Astrocyte (in vitro differentiated cells and primary cell): ENCODE data around the gene TM9SF3. TPM values are rescaled to one million over a fixed set of nuclear protein-coding genes. Genes with fewer than 3 reads are reported as not detected.
A peak's percentile ranks its signal among the peaks of the same experiment; 100 is the strongest.

Experiments
- DNase-seq: peaks from one replicate; pipeline ENCODE4 v3.0.0-alpha.2; 2010; ENCODE audit warnings: low read depth
- FAIRE-seq: peaks from 2 replicates; lab custom pipeline; 2011; peaks lifted over from hg19 to GRCh38; lab: Jason Lieb, UNC
- H2AFZ ChIP-seq: 2 replicates; pipeline ENCODE4 v1.6.0; 2012; ENCODE audit warnings: low read depth, low read length, inconsistent platforms
- H3K27ac ChIP-seq: 2 replicates; pipeline ENCODE4 v1.5.1; 2011; ENCODE audit warnings: low read depth, low read length, inconsistent platforms
- H3K27me3 ChIP-seq: 2 replicates; pipeline ENCODE4 v1.6.0; 2011; ENCODE audit warnings: low read length, inconsistent platforms; ENCODE audit not compliant: insufficient read depth
- H3K36me3 ChIP-seq: 2 replicates; pipeline ENCODE4 v1.5.1; 2011; ENCODE audit warnings: low read length, inconsistent platforms; ENCODE audit not compliant: insufficient read depth
- H3K4me1 ChIP-seq: 2 replicates; pipeline ENCODE4 v1.5.1; 2011; ENCODE audit warnings: low read length, inconsistent platforms; ENCODE audit not compliant: insufficient read depth
- H3K4me2 ChIP-seq: 2 replicates; pipeline ENCODE4 v1.6.0; 2012; ENCODE audit warnings: low read length, inconsistent platforms
- H3K4me3 ChIP-seq: 2 replicates; pipeline ENCODE4 v1.5.1; 2011; ENCODE audit warnings: low read depth, mild to moderate bottlenecking, low read length, inconsistent platforms; ENCODE audit not compliant: insufficient read depth
- H3K79me2 ChIP-seq: 2 replicates; pipeline ENCODE4 v1.6.0; 2012; ENCODE audit warnings: mild to moderate bottlenecking, low read length, inconsistent platforms; ENCODE audit not compliant: insufficient read depth
- H3K9ac ChIP-seq: 2 replicates; pipeline ENCODE4 v1.6.0; 2012; ENCODE audit warnings: mild to moderate bottlenecking, low read length, inconsistent platforms
- H3K9me3 ChIP-seq: 2 replicates; pipeline ENCODE4 v1.5.1; 2012; ENCODE audit warnings: low read depth, mild to moderate bottlenecking, low read length, inconsistent platforms; ENCODE audit not compliant: insufficient read depth
- H4K20me1 ChIP-seq: 2 replicates; pipeline ENCODE4 v1.6.0; 2012; ENCODE audit warnings: low read length, inconsistent platforms; ENCODE audit not compliant: insufficient read depth
- H3K27ac Mint-ChIP-seq: one replicate; pipeline ENCODE4 v1.8.0; 2021; ENCODE audit warnings: mild to moderate bottlenecking, mixed read lengths; ENCODE audit not compliant: unreplicated experiment
- H3K27me3 Mint-ChIP-seq: one replicate; pipeline ENCODE4 v1.8.0; 2021; ENCODE audit warnings: low read depth, mixed read lengths; ENCODE audit not compliant: unreplicated experiment
- H3K36me3 Mint-ChIP-seq: one replicate; pipeline ENCODE4 v1.8.0; 2021; ENCODE audit warnings: low read depth, mixed read lengths; ENCODE audit not compliant: unreplicated experiment
- H3K4me1 Mint-ChIP-seq: one replicate; pipeline ENCODE4 v1.8.0; 2021; ENCODE audit warnings: low read depth, mixed read lengths; ENCODE audit not compliant: unreplicated experiment
- H3K4me3 Mint-ChIP-seq: one replicate; pipeline ENCODE4 v1.8.0; 2021; ENCODE audit warnings: mild to moderate bottlenecking, moderate library complexity, mixed read lengths; ENCODE audit not compliant: unreplicated experiment
- H3K9me3 Mint-ChIP-seq: one replicate; pipeline ENCODE4 v1.8.0; 2021; ENCODE audit warnings: mild to moderate bottlenecking, mixed read lengths; ENCODE audit not compliant: unreplicated experiment
- EZH2 ChIP-seq: IDR thresholded peaks from 2 replicates; pipeline ENCODE4 v1.6.1; 2012; ENCODE audit warnings: mild to moderate bottlenecking, low read length, inconsistent platforms; ENCODE audit not compliant: insufficient read depth
- total RNA-seq: library from RNA; stranded (reverse); gene quantifications from 2 replicates; pipeline ENCODE4 v1.2.1, GENCODE V29; 2021
- TF ChIP-seq, protein P1 (sequence below): IDR thresholded peaks from 2 replicates; pipeline ENCODE4 v1.5.1; 2011; ENCODE audit warnings: low read depth, mild to moderate bottlenecking, inconsistent platforms, low read length, moderate library complexity; ENCODE audit not compliant: insufficient read depth

Gene TM9SF3
- total RNA-seq, 1 donor from 2014 or later: 200 TPM

DNA sequence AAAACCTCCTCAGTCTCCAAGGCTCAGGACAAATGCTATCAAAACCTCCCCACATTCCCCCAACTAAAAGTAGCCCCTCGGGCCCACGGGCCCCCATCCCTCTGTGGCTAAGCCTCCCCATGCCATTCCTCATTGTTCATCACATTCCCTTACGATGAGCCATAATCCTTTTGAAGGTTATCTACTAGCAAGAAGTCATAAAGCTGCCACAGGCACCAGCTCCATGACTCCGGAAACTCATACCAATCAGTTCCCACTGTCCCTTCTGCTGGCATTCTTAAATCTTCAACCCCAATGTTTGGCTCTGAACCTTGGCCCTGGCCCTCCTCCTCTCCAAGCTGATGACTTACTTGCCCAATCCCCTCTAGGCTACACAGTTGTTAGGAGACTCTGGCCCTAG is 19.4 kb upstream of the TM9SF3 start:
- Histone ChIP-seq H3K27ac (no peak overlapping the region), H3K9me3 (no peaks in the 10 kb centered on the region), H3K36me3 (no peaks in the 10 kb centered on the region), H3K4me2 (peak overlapping the region; percentile 62), H2AFZ (no peak overlapping the region), H3K4me1 (peaks cover 11% of the 10 kb centered on the region), H3K79me2 (no peaks in the 10 kb centered on the region), H3K4me3 (peak overlapping the region; percentile 11), H3K9ac (no peak overlapping the region), H4K20me1 (no peaks in the 10 kb centered on the region), H3K27me3 (no peaks in the 10 kb centered on the region)
- peak; percentile 77 for FAIRE-seq
- TF ChIP-seq, protein P1, sequence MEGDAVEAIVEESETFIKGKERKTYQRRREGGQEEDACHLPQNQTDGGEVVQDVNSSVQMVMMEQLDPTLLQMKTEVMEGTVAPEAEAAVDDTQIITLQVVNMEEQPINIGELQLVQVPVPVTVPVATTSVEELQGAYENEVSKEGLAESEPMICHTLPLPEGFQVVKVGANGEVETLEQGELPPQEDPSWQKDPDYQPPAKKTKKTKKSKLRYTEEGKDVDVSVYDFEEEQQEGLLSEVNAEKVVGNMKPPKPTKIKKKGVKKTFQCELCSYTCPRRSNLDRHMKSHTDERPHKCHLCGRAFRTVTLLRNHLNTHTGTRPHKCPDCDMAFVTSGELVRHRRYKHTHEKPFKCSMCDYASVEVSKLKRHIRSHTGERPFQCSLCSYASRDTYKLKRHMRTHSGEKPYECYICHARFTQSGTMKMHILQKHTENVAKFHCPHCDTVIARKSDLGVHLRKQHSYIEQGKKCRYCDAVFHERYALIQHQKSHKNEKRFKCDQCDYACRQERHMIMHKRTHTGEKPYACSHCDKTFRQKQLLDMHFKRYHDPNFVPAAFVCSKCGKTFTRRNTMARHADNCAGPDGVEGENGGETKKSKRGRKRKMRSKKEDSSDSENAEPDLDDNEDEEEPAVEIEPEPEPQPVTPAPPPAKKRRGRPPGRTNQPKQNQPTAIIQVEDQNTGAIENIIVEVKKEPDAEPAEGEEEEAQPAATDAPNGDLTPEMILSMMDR: no peak
- no peak for TF ChIP-seq EZH2
- Mint-ChIP-seq H3K9me3 (peaks cover 4% of the 10 kb centered on the region), H3K27ac (peak overlapping the region; percentile 82), H3K27me3 (peaks cover 5% of the 10 kb centered on the region), H3K4me1 (peaks cover 18% of the 10 kb centered on the region), H3K4me3 (peak overlapping the region; percentile 25), H3K36me3 (peaks cover 8% of the 10 kb centered on the region)
- DNase-seq: peak; percentile 60

DNA sequence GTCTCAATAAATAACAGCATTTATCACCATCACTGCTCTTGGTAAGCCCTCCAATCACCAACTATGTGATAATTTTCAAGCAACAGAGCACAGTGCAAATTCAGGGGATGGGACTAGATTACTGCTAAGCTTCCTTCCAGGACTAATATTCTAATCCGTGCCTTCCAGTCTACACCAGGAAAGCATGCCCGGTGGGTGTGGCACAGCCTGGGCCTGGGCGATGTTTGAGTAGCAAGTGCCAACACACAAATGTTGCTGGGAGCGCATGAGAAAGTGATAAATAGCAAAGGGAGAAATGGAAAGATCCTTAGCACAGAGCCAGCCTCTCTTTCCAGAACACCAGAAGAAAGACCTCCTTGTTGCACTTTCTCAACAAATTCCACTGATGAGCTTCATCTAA is 13.5 kb upstream of the TM9SF3 start:
- no peak overlapping the region for H3K27ac Mint-ChIP-seq
- peaks cover 2% of the 10 kb centered on the region for H3K27me3 ChIP-seq
- H3K4me3 ChIP-seq: no peak overlapping the region
- no peak overlapping the region for H3K4me3 Mint-ChIP-seq
- peaks cover 2% of the 10 kb centered on the region for H3K9me3 ChIP-seq
- DNase-seq (no peak), FAIRE-seq (no peak)
- H4K20me1 ChIP-seq: no peaks in the 10 kb centered on the region
- no peaks in the 10 kb centered on the region for H3K4me1 ChIP-seq
- peaks cover 5% of the 10 kb centered on the region for H3K27me3 Mint-ChIP-seq
- no peak overlapping the region for H2AFZ ChIP-seq
- H3K9me3 Mint-ChIP-seq: peaks cover 3% of the 10 kb centered on the region
- no peak overlapping the region for H3K27ac ChIP-seq
- no peaks in the 10 kb centered on the region for H3K79me2 ChIP-seq
- no peak overlapping the region for H3K4me2 ChIP-seq
- H3K36me3 Mint-ChIP-seq: peaks cover 11% of the 10 kb centered on the region
- TF ChIP-seq, protein P1: no peak
- no peak for TF ChIP-seq EZH2
- no peaks in the 10 kb centered on the region for H3K4me1 Mint-ChIP-seq
- H3K9ac ChIP-seq: no peak overlapping the region
- H3K36me3 ChIP-seq: no peaks in the 10 kb centered on the region

DNA sequence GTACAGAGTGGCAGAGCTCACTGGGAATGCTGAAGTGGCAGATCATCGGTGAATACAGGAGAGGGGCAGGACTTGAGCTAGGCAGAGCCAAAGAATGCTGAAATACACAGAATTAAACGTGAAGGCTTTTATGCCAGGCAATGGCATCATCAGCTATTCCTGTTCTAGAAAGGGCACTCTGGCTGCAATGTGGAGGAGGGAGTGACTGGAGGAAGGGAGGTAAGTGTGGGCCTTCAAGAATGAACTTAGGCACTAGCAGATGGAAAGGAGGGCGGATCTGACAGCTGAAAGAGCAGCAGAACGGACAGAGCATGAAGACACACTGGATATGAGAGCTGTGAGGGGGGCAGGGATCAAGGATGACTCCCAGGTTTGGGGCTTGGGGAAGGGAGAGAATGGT is 12.0 kb upstream of the TM9SF3 start:
- Histone ChIP-seq H3K27ac (no peak overlapping the region), H2AFZ (no peak overlapping the region), H3K27me3 (peaks cover 2% of the 10 kb centered on the region), H3K4me3 (no peak overlapping the region), H3K36me3 (no peaks in the 10 kb centered on the region), H3K4me1 (no peaks in the 10 kb centered on the region), H3K4me2 (no peak overlapping the region), H3K9me3 (peaks cover 2% of the 10 kb centered on the region), H3K9ac (no peak overlapping the region), H3K79me2 (no peaks in the 10 kb centered on the region), H4K20me1 (no peaks in the 10 kb centered on the region)
- Mint-ChIP-seq H3K4me3 (no peak overlapping the region), H3K9me3 (peaks cover 9% of the 10 kb centered on the region), H3K4me1 (no peaks in the 10 kb centered on the region), H3K27ac (no peak overlapping the region), H3K27me3 (peaks cover 5% of the 10 kb centered on the region), H3K36me3 (peaks cover 20% of the 10 kb centered on the region)
- no peak for DNase-seq
- no peak for FAIRE-seq
- TF ChIP-seq, protein P1: no peak
- TF ChIP-seq EZH2: no peak
